Testis (tissue), 3 donors: ENCODE measurements around the gene DNAJC6. TPM values are rescaled to one million over a fixed set of nuclear protein-coding genes. Genes with fewer than 3 reads are reported as not detected.

Experiments
- DNase-seq: peaks from one replicate; pipeline ENCODE4 v3.0.0-alpha.2; 2019
- H3K27ac ChIP-seq, 2 donors: fragments of 200-600 bp; sonication (generic); one replicate each; pipeline ENCODE4 v1.5.1; 2019
- H3K27me3 ChIP-seq: fragments of 200-600 bp; sonication (generic); one replicate; pipeline ENCODE4 v1.5.1; 2019
- H3K36me3 ChIP-seq: fragments of 200-600 bp; sonication (generic); one replicate; pipeline ENCODE4 v1.5.1; 2017; ENCODE audit warnings: low read depth; ENCODE audit errors: missing control alignments
- H3K4me1 ChIP-seq: fragments of 200-600 bp; sonication (generic); one replicate; pipeline ENCODE4 v1.5.1; 2019
- H3K4me3 ChIP-seq, 2 donors: fragments of 200-600 bp; sonication (generic); one replicate each; pipeline ENCODE4 v1.5.1; 2017 to 2019
- H3K9me3 ChIP-seq: fragments of 200-600 bp; sonication (generic); one replicate; pipeline ENCODE4 v1.5.1; 2017
- CTCF ChIP-seq, 3 experiments: fragments of 450-650 bp in 2 of 3; fragments of 200-600 bp in 1 of 3; sonication (generic) in 1 of 3; IDR thresholded peaks; one replicate each; pipeline ENCODE4 v1.5.1; 2016 to 2019; ENCODE audit warnings: antibody characterized with exemption in 3 of 3, mild to moderate bottlenecking in 2 of 3, moderate library complexity in 1 of 3
- POLR2A ChIP-seq: fragments of 450-650 bp; IDR thresholded peaks from one replicate; pipeline ENCODE4 v1.6.1; 2017; ENCODE audit warnings: antibody characterized with exemption, mild to moderate bottlenecking, moderate library complexity
- WGBS, 2 donors: methylation state at CpG; one replicate each; pipeline ENCODE4 v1.1.5; 2018; 5-methylcytosine and 5-hydroxymethylcytosine counted together
- intact Hi-C: fragments of 100-400 bp; cut with DNase I; formaldehyde crosslinking; loops from one replicate; pipeline ENCODE4 v1.15.1; 2023; ENCODE audit warnings: low total_unique reads
- polyA plus RNA-seq: library from polyadenylated mRNA; stranded (reverse); fragments of 350-450 nt; fragmentation: Illumina TruSeq; extraction: RNeasy Lipid Tissue Mini Kit (QIAGEN cat#74804); gene quantifications from one replicate; pipeline ENCODE4 v1.2.3, GENCODE V29; 2014; ENCODE audit warnings: low read depth, low replicate concordance; ENCODE audit not compliant: insufficient read depth
- total RNA-seq, 2 donors: library from RNA; depleted of rRNA; stranded (reverse); fragments of >200 nt; gene quantifications; one replicate each; pipeline ENCODE4 v1.2.3, GENCODE V29; 2016

Gene DNAJC6
- total and polyA plus RNA-seq, 3 donors from 2014 or later = 5.1 to 7.3 (median 5.2) TPM

GRCh38 chr1:65317866-65318653, 8.7 kb downstream of the DNAJC6 start:
- 75 to 83% methylated on average over 5 of the region's 5 CpGs for WGBS, 2 donors
- H3K36me3 ChIP-seq = no peaks in the 10 kb centered on the region
- H3K27ac ChIP-seq = no peak overlapping the region
- intact Hi-C loops = no loop called here
- no peaks in the 10 kb centered on the region for H3K27me3 ChIP-seq
- TF ChIP-seq POLR2A (no peak), CTCF (IDR thresholded peaks at IDR 0.05) (no peak)
- no peaks in the 10 kb centered on the region for H3K4me1 ChIP-seq
- no peak overlapping the region for H3K4me3 ChIP-seq
- no peak for DNase-seq
- H3K9me3 ChIP-seq = no peaks in the 10 kb centered on the region

GRCh38 chr1:65319141-65319540, 9.8 kb downstream of the DNAJC6 start:
- WGBS, 2 donors = 90% methylated on average over 3 of the region's 3 CpGs
- intact Hi-C loops = no loop called here
- Histone ChIP-seq H3K4me1 (no peaks in the 10 kb centered on the region), H3K4me3 (no peak overlapping the region), H3K36me3 (no peaks in the 10 kb centered on the region), H3K9me3 (no peaks in the 10 kb centered on the region), H3K27ac (no peak overlapping the region), H3K27me3 (no peaks in the 10 kb centered on the region)
- DNase-seq = no peak
- TF ChIP-seq POLR2A (no peak), CTCF (IDR thresholded peaks at IDR 0.05) (no peak)

- intact Hi-C loops = no loop called here
- Histone ChIP-seq H3K4me1 (no peaks in the 10 kb centered on the region), H3K27me3 (no peaks in the 10 kb centered on the region), H3K27ac (no peak overlapping the region), H3K36me3 (no peaks in the 10 kb centered on the region), H3K4me3 (no peak overlapping the region), H3K9me3 (no peaks in the 10 kb centered on the region)
- no peak for TF ChIP-seq CTCF (IDR thresholded peaks at IDR 0.05)
- no peak for TF ChIP-seq POLR2A
- no peak for DNase-seq
- 90 to 100% methylated on average over 1 of the region's 1 CpG for WGBS, 2 donors
Measured at GRCh38 chr1:65319754-65320153, 10.4 kb downstream of the DNAJC6 start.

- 28 to 65% methylated on average over 2 of the region's 2 CpGs for WGBS, 2 donors
Measured at GRCh38 chr1:65321879-65322278, 12.5 kb downstream of the DNAJC6 start.

More at GRCh38 chr1:65321879-65322278, 12.5 kb downstream of the DNAJC6 start:
- H3K36me3 ChIP-seq = no peaks in the 10 kb centered on the region
- H3K27me3 ChIP-seq = no peaks in the 10 kb centered on the region
- intact Hi-C loops = no loop called here
- no peak for TF ChIP-seq CTCF (IDR thresholded peaks at IDR 0.05)
- no peak for TF ChIP-seq POLR2A
- H3K9me3 ChIP-seq = no peaks in the 10 kb centered on the region
- H3K4me1 ChIP-seq = no peaks in the 10 kb centered on the region
- no peak overlapping the region for H3K27ac ChIP-seq
- DNase-seq = no peak
- no peak overlapping the region for H3K4me3 ChIP-seq
